K562 (cell line): Measurements from ENCODE around the gene CFAP52. TPM values are rescaled to one million over a fixed set of nuclear protein-coding genes. Genes with fewer than 3 reads are reported as not detected.
A peak's percentile ranks its signal among the peaks of the same experiment; 100 is the strongest.

ENCODE experiments used
- ATAC-seq: fragments of 200-7000 bp; cut with Tn5 transposase; 3 replicates; pipeline ENCODE4 v1.9.1; 2020; ENCODE audit warnings: moderate library complexity
- BruUV-seq: library from RNA; stranded (reverse); fragments of 400-500 nt; replicated peaks from 2 replicates; lab custom pipeline; 2021; lab: Mats Ljungman, UMichigan
- CTCF ChIA-PET: fragments of 300-600 bp; formaldehyde crosslinking; extraction: SDS; loops from one replicate; lab custom pipeline; 2021; ENCODE audit warnings: low intra/inter-chr PET ratio; lab: Yijun Ruan, JAX
- POLR2A ChIA-PET: fragments of 300-600, 350-650 bp; sonication (Branson Sonifier 250); formaldehyde crosslinking; extraction: SDS; loops from one replicate; lab custom pipeline; 2021; ENCODE audit warnings: antibody characterized with exemption, inconsistent platforms; lab: Yijun Ruan, JAX
- DNase-seq, 4 experiments: peaks; one replicate each; pipeline versions ENCODE4 v3.0.0 to v3.0.0-alpha.2; 2011 to 2018; ENCODE audit warnings: low spot score in 3 of 4, mixed read lengths in 3 of 4; ENCODE audit errors: extremely low read depth in 1 of 4
- FAIRE-seq: peaks from 2 replicates; lab custom pipeline; 2011; peaks lifted over from hg19 to GRCh38; lab: Jason Lieb, UNC
- H2AFZ ChIP-seq: 2 replicates; pipeline ENCODE4 v1.6.0; 2011; ENCODE audit warnings: low read depth, low read length, control low read depth, inconsistent platforms
- H3K27ac ChIP-seq: fragments of 200-600 bp; 3 replicates; pipeline ENCODE4 v1.8.0; 2011; ENCODE audit warnings: low read depth, mild to moderate bottlenecking, control low read depth, inconsistent platforms, low read length, moderate library complexity, mixed read lengths; ENCODE audit errors: extremely low read depth
- H3K27me3 ChIP-seq, 2 experiments: fragments of 300-600 bp in 1 of 2; 2 replicates in 1 of 2; 3 replicates in 1 of 2; pipeline versions ENCODE4 v1.6.0 to v1.8.0; 2011; ENCODE audit warnings: inconsistent platforms in 2 of 2, low read length in 2 of 2, mild to moderate bottlenecking in 1 of 2, mixed read lengths in 1 of 2, moderate library complexity in 1 of 2; ENCODE audit not compliant: control insufficient read depth in 2 of 2, insufficient read depth in 2 of 2
- H3K36me3 ChIP-seq: fragments of 300-600 bp; 3 replicates; pipeline ENCODE4 v1.8.0; 2011; ENCODE audit warnings: mild to moderate bottlenecking, low read length, inconsistent platforms; ENCODE audit not compliant: control insufficient read depth, insufficient read depth
- H3K4me1 ChIP-seq, 2 experiments: fragments of 200-600 bp in 1 of 2; replicated peaks in 1 of 2; 2 replicates in 1 of 2; 3 replicates in 1 of 2; pipeline versions ENCODE4 v1.5.1 to v1.8.0; 2011; ENCODE audit warnings: inconsistent platforms in 2 of 2, low read length in 2 of 2, mild to moderate bottlenecking in 1 of 2, mixed read lengths in 1 of 2, moderate library complexity in 1 of 2; ENCODE audit not compliant: control insufficient read depth in 2 of 2, insufficient read depth in 2 of 2
- H3K4me2 ChIP-seq: 2 replicates; pipeline ENCODE4 v1.6.1; 2011; ENCODE audit warnings: low read length, control low read depth, inconsistent platforms, mixed read lengths; ENCODE audit not compliant: insufficient read depth
- H3K4me3 ChIP-seq: fragments of 200-600 bp; sonication (generic), shearing (Covaris generic); 2 replicates; pipeline ENCODE4 v1.5.1; 2016; ENCODE audit warnings: control low read depth, inconsistent platforms
- H3K79me2 ChIP-seq: fragments of 200-600 bp; 3 replicates; pipeline ENCODE4 v1.8.0; 2011; ENCODE audit warnings: low read length, inconsistent platforms; ENCODE audit not compliant: control insufficient read depth, insufficient read depth
- H3K9ac ChIP-seq, 2 experiments: 2 replicates each; pipeline versions ENCODE4 v1.6.0 to v1.6.1; 2011; ENCODE audit warnings: low read depth in 2 of 2, low read length in 2 of 2, control low read depth in 1 of 2, inconsistent platforms in 1 of 2, mild to moderate bottlenecking in 1 of 2, mixed read lengths in 1 of 2; ENCODE audit not compliant: insufficient read depth in 1 of 2
- H3K9me1 ChIP-seq: one replicate; pipeline ENCODE4 v1.6.0; 2011; ENCODE audit warnings: inconsistent platforms, mild to moderate bottlenecking, low read length, moderate library complexity; ENCODE audit not compliant: control insufficient read depth, insufficient read depth
- H3K9me3 ChIP-seq: replicated peaks from 2 replicates; pipeline ENCODE4 v1.5.1; 2011; ENCODE audit warnings: low read depth, low read length, inconsistent platforms; ENCODE audit not compliant: control insufficient read depth, insufficient read depth
- H4K20me1 ChIP-seq: replicated peaks from 2 replicates; pipeline ENCODE4 v1.6.1; 2011; ENCODE audit warnings: low read length, inconsistent platforms, mixed read lengths; ENCODE audit not compliant: control insufficient read depth, insufficient read depth
- CTCF ChIP-seq, 3 experiments: IDR thresholded peaks in 2 of 3; conservative IDR thresholded peaks in 1 of 3; 2 replicates each; pipeline ENCODE4 v1.5.1; 2011 to 2012; ENCODE audit warnings: low read length in 3 of 3, mild to moderate bottlenecking in 3 of 3, control low read depth in 2 of 3, improper control_type of control experiment in 1 of 3, inconsistent platforms in 1 of 3, low read depth in 1 of 3, mixed read lengths in 1 of 3, moderate library complexity in 1 of 3; ENCODE audit not compliant: insufficient read depth in 2 of 3
- HMG20A ChIP-seq: fragments of 450-650 bp; formaldehyde crosslinking; conservative IDR thresholded peaks from 2 replicates; pipeline ENCODE4 v1.4.0; 2020; ENCODE audit warnings: mild to moderate bottlenecking, mixed read lengths
- NRF1 ChIP-seq, 2 experiments: fragments of 450-650 bp; IDR thresholded peaks in 1 of 2; conservative IDR thresholded peaks in 1 of 2; 2 replicates each; pipeline ENCODE4 v1.6.1; 2014; ENCODE audit warnings: mild to moderate bottlenecking in 2 of 2
- RAD21 ChIP-seq, 2 experiments: fragments of 250-450 bp in 1 of 2; fragments of 450-650 bp in 1 of 2; sonication (Bioruptor Pico) in 1 of 2; formaldehyde crosslinking in 1 of 2; IDR thresholded peaks in 1 of 2; conservative IDR thresholded peaks in 1 of 2; 2 replicates each; pipeline versions ENCODE4 v1.4.0 to v1.8.0; 2020 to 2022; ENCODE audit warnings: mild to moderate bottlenecking in 2 of 2, moderate library complexity in 1 of 2
- SMC3 ChIP-seq: conservative IDR thresholded peaks from 2 replicates; pipeline ENCODE4 v1.6.1; 2011; ENCODE audit warnings: low read depth, low read length, improper control_type of control experiment; ENCODE audit not compliant: insufficient read depth
- STAG1 ChIP-seq: sonication (generic); formaldehyde crosslinking; IDR thresholded peaks from 2 replicates; pipeline ENCODE4 v1.5.0; 2020; ENCODE audit warnings: missing genetic modification reagents, borderline replicate concordance
- WGBS: fragments of 100-300 bp; shearing (Covaris generic); methylation state at CpG from one replicate; pipeline ENCODE4 v1.1.6; 2016; ENCODE audit warnings: low coverage, mixed read lengths; ENCODE audit not compliant: insufficient coverage; ENCODE audit errors: missing lambda C conversion rate; 5-methylcytosine and 5-hydroxymethylcytosine counted together
- in situ Hi-C: fragments of 300-500 bp; cut with MboI; formaldehyde crosslinking; loops from 4 replicates; pipeline ENCODE4 v1.15.0; 2018; ENCODE audit warnings: inconsistent platforms, mixed read lengths
- intact Hi-C: fragments of 100-400 bp; cut with micrococcal nuclease; formaldehyde crosslinking; loops from 2 replicates; pipeline ENCODE4 v1.14.2; 2022
- polyA plus RNA-seq, 8 experiments: library from polyadenylated mRNA; depleted of rRNA in 4 of 8; stranded (reverse) in 5 of 8; unstranded in 3 of 8; fragments of >200 nt; fragmentation: Nextera tagmentation in 2 of 8; fragmentation: Illumina TruSeq in 1 of 8; extraction: Ambion mirVana in 2 of 8; extraction: Trizol in 1 of 8; gene quantifications; 2 replicates each; pipeline versions ENCODE4 v1.2.1 to v1.2.3, GENCODE V29; 2011 to 2014; ENCODE audit warnings: inconsistent platforms in 1 of 8, missing spikeins in 1 of 8
- total RNA-seq, 7 experiments: library from RNA; depleted of rRNA in 6 of 7; stranded (reverse); fragments of >200 nt in 6 of 7; fragmentation: Illumina TruSeq in 2 of 7; extraction: Trizol in 2 of 7; gene quantifications; 2 replicates each; pipeline versions ENCODE4 v1.2.1 to v1.2.3, GENCODE V29; 2011 to 2021; ENCODE audit warnings: low replicate concordance in 1 of 7
- TF ChIP-seq, protein P1 (sequence below): IDR thresholded peaks from 2 replicates; pipeline ENCODE4 v1.6.1; 2016; ENCODE audit warnings: missing genetic modification characterization, missing compliant biosample characterization

CFAP52 gene
- total and polyA plus RNA-seq, 9 of the 15 experiments (the other 6 are each of a cell fraction or from before 2014, with no cell fraction given): not detected

- no peak overlapping the region for H3K4me2 ChIP-seq
- no peak for TF ChIP-seq HMG20A (CRISPR knock-in tag)
- peak; percentile 24 to 59; a peak in 2 of 4 replicates for TF ChIP-seq RAD21 (CRISPR knock-in tag; conservative IDR thresholded peaks at IDR 0.05 in 1 of 2, IDR thresholded peaks at IDR 0.05 in 1 of 2)
- TF ChIP-seq, protein P1, sequence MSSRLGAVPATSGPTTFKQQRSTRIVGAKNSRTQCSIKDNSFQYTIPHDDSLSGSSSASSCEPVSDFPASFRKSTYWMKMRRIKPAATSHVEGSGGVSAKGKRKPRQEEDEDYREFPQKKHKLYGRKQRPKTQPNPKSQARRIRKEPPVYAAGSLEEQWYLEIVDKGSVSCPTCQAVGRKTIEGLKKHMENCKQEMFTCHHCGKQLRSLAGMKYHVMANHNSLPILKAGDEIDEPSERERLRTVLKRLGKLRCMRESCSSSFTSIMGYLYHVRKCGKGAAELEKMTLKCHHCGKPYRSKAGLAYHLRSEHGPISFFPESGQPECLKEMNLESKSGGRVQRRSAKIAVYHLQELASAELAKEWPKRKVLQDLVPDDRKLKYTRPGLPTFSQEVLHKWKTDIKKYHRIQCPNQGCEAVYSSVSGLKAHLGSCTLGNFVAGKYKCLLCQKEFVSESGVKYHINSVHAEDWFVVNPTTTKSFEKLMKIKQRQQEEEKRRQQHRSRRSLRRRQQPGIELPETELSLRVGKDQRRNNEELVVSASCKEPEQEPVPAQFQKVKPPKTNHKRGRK (tag): peak; percentile 6; the same call in 1 of the 2 replicates
- no peak for TF ChIP-seq STAG1 (CRISPR knock-in tag)
- TF ChIP-seq SMC3: 0 out of 2 replicates have a peak, but pooled peaks have one; percentile 16
- TF ChIP-seq CTCF (IDR thresholded peaks at IDR 0.05 in 2 of 3, conservative IDR thresholded peaks at IDR 0.05 in 1 of 3; ENCODE audit: insufficient read depth in 2 of 3, low read depth in 1 of 3, low read length in 3 of 3): peak; percentile 33 to 68 (median 49); a peak in 5 of 6 replicates
- peak; percentile 59 to 66 for TF ChIP-seq NRF1 (conservative IDR thresholded peaks at IDR 0.05 in 1 of 2, IDR thresholded peaks at IDR 0.05 in 1 of 2)
- TF ChIP-seq, all 486 proteins: peak for 5
- no peak for FAIRE-seq
- intact Hi-C loops: loop anchor here (5.0 kb wide), 1 partner anchor 537 kb away; no protein-coding TSS in a partner anchor
- Histone ChIP-seq H2AFZ (no peak overlapping the region), H3K9ac (no peak overlapping the region), H4K20me1 (no peaks in the 10 kb centered on the region), H3K27ac (no peak overlapping the region), H3K9me3 (no peaks in the 10 kb centered on the region), H3K9me1 (no peaks in the 10 kb centered on the region), H3K79me2 (no peaks in the 10 kb centered on the region), H3K27me3 (no peaks in the 10 kb centered on the region; a peak in 1 of 5 replicates), H3K36me3 (no peaks in the 10 kb centered on the region), H3K4me3 (no peak overlapping the region), H3K4me1 (no peaks in the 10 kb centered on the region)
- POLR2A ChIA-PET: no interaction called here
- no TSS peak for BruUV-seq
- ATAC-seq: peak; percentile 78
- WGBS: 22% methylated on average over 4 of the region's 5 CpGs
- in situ Hi-C loops: loop anchor here (25.0 kb wide), 2 partner anchors 542 to 1142 kb away; partner anchors contain the start of genes KRABD2, RNF222 and RPL26
- peak; percentile 9 to 19 (median 17) for DNase-seq
- CTCF ChIA-PET: no interaction called here
Measured at GRCh38 chr17:9529033-9529700, 47.3 kb upstream of the CFAP52 start.
